Measurements from ENCODE around the gene ALX3.
"Not testable (repeated sequence)": the region's sequence is repeated elsewhere in the genome, so short reads cannot be mapped to it uniquely, and the experiment has no call there.

ALX3 gene

DNA sequence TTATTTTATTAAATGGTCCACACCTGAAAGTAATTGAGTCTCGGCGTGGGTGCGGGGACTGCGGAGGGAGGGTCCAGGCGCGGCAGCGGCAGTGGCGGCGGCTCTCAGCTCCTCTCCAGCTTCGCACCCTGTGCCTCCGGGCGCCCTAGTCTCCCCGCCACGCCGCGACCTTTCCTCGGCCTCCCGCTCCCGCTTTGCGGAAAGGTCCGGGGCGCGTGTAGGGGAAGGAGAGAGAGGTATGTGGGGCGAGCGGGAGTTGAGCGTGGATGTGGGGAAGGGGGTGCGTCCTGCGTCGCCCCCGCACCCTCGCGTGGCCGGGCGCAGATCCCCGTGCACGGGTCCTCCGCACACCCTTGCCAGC, 13.4 kb upstream of the ALX3 start:
- DNase-seq (ENCODE audit: low read depth), result no peak
- TF ChIP-seq, protein P1, sequence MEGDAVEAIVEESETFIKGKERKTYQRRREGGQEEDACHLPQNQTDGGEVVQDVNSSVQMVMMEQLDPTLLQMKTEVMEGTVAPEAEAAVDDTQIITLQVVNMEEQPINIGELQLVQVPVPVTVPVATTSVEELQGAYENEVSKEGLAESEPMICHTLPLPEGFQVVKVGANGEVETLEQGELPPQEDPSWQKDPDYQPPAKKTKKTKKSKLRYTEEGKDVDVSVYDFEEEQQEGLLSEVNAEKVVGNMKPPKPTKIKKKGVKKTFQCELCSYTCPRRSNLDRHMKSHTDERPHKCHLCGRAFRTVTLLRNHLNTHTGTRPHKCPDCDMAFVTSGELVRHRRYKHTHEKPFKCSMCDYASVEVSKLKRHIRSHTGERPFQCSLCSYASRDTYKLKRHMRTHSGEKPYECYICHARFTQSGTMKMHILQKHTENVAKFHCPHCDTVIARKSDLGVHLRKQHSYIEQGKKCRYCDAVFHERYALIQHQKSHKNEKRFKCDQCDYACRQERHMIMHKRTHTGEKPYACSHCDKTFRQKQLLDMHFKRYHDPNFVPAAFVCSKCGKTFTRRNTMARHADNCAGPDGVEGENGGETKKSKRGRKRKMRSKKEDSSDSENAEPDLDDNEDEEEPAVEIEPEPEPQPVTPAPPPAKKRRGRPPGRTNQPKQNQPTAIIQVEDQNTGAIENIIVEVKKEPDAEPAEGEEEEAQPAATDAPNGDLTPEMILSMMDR (IDR thresholded peaks at IDR 0.05; ENCODE audit: insufficient read depth, low read depth, low read length, missing control alignments), result no peak
- peak overlapping the region; percentile 30 for H3K4me3 ChIP-seq (ENCODE audit: low read length)

DNA sequence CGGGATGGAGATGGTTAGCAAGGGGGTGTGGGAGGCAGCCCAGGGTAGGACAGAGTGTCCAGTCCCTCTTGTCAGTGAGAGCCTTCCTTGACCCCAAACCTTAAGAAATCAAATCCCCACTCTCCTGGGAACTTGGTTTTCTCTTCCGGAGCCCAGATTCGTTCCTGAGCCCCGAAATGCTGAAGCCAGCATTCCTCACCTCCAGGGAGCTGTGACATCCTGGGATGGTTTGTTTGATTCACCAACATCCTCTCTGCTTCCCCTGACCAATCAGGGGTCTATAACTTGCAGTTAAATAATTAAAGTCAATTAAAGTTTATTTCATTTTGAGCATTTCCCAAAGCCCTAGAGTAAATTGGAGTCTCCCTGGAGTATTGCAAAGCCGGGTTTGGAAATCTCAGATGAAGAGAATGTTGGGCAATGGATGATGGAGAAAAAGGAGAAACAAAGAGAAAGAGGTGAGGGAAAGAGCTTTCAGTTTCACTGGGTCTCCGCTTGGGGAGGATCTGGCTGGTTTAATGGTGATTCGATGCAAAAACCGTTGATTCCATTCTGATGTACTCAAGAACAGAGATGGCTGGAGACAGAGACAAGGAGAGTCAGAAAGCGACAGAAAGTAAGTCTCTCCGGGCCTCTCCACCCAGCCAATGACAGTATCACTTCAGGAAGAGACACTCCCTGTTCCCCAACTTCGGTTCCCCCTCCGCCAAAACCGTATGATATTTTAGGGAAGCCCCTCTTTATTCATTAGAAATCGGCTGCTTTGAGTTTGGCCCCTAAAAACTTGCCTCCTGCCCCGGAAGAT, 12.8 kb upstream of the ALX3 start:
- no peak for DNase-seq (ENCODE audit: low read depth)
- TF ChIP-seq, protein P1 (IDR thresholded peaks at IDR 0.05; ENCODE audit: insufficient read depth, low read depth, low read length, missing control alignments), result no peak
- H3K4me3 ChIP-seq (ENCODE audit: low read length), result no peak overlapping the region

DNA sequence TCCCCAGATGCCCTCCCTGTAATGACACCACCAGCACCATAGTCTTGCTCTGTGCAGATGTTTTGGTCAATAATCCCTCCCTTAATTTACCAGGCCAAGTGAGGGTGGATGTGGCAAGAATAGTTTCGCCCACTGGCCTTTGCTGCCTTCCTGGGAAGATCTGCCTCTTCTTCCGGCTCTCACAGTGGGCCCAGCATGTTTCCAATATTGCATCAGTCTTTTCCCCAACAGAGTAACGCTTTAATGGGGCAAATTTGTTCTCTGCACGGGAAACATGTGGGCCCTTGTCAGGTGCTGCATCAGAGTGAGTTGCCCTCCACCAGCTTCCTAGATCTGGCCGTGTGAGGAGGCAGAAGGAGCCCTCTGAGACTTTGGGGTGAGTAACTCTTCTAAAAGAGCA, 12.0 kb upstream of the ALX3 start:
- TF ChIP-seq, protein P1 (IDR thresholded peaks at IDR 0.05; ENCODE audit: insufficient read depth, low read depth, low read length, missing control alignments), result no peak
- DNase-seq (ENCODE audit: low read depth), result no peak
- H3K4me3 ChIP-seq (ENCODE audit: low read length), result no peak overlapping the region

DNA sequence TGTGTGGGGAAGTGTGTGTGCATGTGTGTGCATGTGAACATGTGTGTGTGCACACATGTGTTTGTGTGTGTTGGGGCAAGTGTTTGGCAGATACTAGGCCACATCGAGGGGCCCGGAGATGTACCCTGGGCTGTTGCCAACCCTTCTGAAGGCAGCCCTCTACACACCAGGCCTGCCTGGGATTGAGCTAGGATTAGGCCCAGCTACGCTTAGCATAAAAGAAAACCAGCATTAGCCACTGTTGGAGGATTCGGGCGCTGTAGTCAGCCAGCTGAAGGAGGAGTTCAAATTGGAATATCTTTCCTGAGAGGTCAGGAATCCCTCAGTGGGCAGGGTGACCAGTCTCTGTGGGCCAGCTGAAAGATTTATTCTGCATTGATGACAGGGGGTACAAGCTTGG, 10.6 kb upstream of the ALX3 start:
- TF ChIP-seq, protein P1 (IDR thresholded peaks at IDR 0.05; ENCODE audit: insufficient read depth, low read depth, low read length, missing control alignments), result no peak
- no peak overlapping the region for H3K4me3 ChIP-seq (ENCODE audit: low read length)
- DNase-seq (ENCODE audit: low read depth), result no peak

DNA sequence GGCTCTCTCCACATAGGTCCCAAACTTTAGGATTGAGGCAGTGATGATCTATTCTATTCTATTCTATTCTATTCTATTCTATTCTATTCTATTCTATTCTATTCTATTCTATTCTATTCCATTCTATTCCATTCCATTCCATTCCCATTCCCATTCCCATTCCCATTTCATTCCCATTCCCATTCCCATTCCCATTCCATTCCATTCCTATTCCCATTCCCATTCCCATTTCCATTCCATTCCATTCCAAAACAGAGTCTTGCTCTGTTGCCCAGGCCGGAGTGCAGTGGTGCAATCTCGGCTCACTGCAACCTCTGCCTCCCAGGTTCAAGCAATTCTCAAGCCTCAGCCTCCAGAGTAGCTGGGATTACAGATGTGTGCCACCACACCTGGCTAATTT, 9.5 kb upstream of the ALX3 start:
- not testable (repeated sequence) for H3K4me3 ChIP-seq (ENCODE audit: low read length); DNase-seq (ENCODE audit: low read depth)

DNA sequence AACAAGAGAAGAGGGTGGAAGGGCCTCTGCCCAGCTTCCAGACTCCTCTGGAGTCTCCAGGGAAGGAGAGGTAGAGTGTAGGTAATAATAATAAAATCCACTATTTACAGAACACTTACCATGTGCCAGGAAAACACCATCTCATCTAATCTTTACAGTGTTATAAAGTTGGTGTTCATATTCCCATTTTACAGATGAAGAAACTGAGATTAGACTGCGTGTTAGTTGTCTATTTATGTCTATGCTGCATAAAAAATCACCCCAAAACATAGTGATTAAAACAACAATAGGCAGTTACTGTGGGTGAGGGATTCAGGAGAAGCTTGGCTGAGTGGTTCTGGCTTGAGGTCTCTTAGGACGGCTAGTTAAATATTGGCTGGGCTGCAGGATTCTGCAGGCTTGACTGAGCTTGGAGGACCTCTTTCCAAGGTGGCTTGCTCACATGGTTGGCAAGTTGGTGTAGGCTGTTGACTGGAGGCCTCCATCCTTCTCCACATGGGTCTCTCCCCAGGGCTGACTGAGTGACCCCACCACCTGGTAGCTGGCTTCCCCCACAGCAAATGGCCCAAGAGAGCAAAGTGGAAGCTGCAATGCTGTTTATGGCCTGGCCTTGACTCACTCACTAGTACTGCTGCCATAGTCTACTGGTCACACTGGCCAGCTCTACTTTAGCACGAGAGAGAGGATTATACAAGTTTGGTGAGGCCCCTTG, 6.5 kb upstream of the ALX3 start:
- TF ChIP-seq, protein P1 (IDR thresholded peaks at IDR 0.05; ENCODE audit: insufficient read depth, low read depth, low read length, missing control alignments), result no peak
- no peak for DNase-seq (ENCODE audit: low read depth)
- H3K4me3 ChIP-seq (ENCODE audit: low read length), result no peak overlapping the region

DNA sequence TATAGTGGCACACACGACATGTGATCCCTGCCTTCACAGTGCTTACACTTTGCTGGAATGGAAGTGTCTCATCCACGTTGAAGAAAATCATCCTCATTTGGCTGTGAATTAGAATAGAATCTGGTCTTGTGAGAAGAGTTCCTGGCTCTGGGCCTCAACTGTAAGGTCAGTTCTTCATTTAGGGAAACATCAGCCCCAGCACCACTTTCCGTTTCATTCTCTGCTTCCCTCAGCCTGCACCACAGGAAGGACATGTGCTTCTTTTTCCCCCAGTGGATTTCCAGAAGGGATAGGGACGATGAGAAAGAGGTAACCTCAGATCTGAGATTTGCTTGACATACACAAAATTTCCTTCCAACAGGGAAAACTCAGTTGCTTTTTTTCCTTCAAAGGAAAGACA, 3.7 kb upstream of the ALX3 start:
- H3K4me3 ChIP-seq (ENCODE audit: low read length), result no peak overlapping the region
- TF ChIP-seq, protein P1 (IDR thresholded peaks at IDR 0.05; ENCODE audit: insufficient read depth, low read depth, low read length, missing control alignments), result no peak
- no peak for DNase-seq (ENCODE audit: low read depth)
